HG03064 (cell line): ENCODE data around the gene F8A3.
"Not testable (repeated sequence)": the region's sequence is repeated elsewhere in the genome, so short reads cannot be mapped to it uniquely, and the experiment has no call there.

Source experiments
- ATAC-seq: cut with Tn5 transposase; IDR thresholded peaks from one replicate; pipeline ENCODE4 v1.9.1; 2021; ENCODE audit warnings: low read depth; ENCODE audit not compliant: unreplicated experiment

F8A3 gene

GRCh38 chrX:155458471-155458870 lies at the start of gene F8A3:
Gene F8A3, minus strand, starts transcription at chrX:155458620. Its CDS starts 20 bp downstream, at chrX:155458600.
- ATAC-seq = peak; percentile 70

GRCh38 chrX:155505296-155505695 lies 46.9 kb upstream of the F8A3 start:
- no peak for ATAC-seq

- not testable (repeated sequence) for ATAC-seq
Measured at GRCh38 chrX:155495134-155495533, 36.7 kb upstream of the F8A3 start.

GRCh38 chrX:155491421-155491820 lies 33.0 kb upstream of the F8A3 start:
- not testable (repeated sequence) for ATAC-seq

- ATAC-seq = not testable (repeated sequence)
Measured at GRCh38 chrX:155477136-155477535, 18.7 kb upstream of the F8A3 start.

GRCh38 chrX:155466269-155466938 lies 8.0 kb upstream of the F8A3 start:
- ATAC-seq = peak; percentile 78

GRCh38 chrX:155460501-155460900 lies 2.1 kb upstream of the F8A3 start:
- ATAC-seq = not testable (repeated sequence)

- ATAC-seq = peak; percentile 53
Measured at GRCh38 chrX:155457761-155458447, 516 bp downstream of the F8A3 start.

GRCh38 chrX:155441097-155441496 lies 17.3 kb downstream of the F8A3 start:
- ATAC-seq = no peak

- no peak for ATAC-seq
Measured at GRCh38 chrX:155435744-155436112, 22.7 kb downstream of the F8A3 start.

GRCh38 chrX:155434906-155435743 lies 23.3 kb downstream of the F8A3 start:
- no peak for ATAC-seq

- ATAC-seq = no peak
Measured at GRCh38 chrX:155417769-155418168, 40.7 kb downstream of the F8A3 start.
